GM21576 (cell line): ENCODE data around the gene UBAC1.

ENCODE experiments used
- ATAC-seq: cut with Tn5 transposase; IDR thresholded peaks from one replicate; pipeline ENCODE4 v1.9.1; 2021; ENCODE audit warnings: mild to moderate bottlenecking, moderate library complexity; ENCODE audit not compliant: unreplicated experiment

Gene UBAC1

GRCh38 chr9:135885100-135885853, 75.9 kb downstream of the UBAC1 start:
- ATAC-seq, result no peak

DNA sequence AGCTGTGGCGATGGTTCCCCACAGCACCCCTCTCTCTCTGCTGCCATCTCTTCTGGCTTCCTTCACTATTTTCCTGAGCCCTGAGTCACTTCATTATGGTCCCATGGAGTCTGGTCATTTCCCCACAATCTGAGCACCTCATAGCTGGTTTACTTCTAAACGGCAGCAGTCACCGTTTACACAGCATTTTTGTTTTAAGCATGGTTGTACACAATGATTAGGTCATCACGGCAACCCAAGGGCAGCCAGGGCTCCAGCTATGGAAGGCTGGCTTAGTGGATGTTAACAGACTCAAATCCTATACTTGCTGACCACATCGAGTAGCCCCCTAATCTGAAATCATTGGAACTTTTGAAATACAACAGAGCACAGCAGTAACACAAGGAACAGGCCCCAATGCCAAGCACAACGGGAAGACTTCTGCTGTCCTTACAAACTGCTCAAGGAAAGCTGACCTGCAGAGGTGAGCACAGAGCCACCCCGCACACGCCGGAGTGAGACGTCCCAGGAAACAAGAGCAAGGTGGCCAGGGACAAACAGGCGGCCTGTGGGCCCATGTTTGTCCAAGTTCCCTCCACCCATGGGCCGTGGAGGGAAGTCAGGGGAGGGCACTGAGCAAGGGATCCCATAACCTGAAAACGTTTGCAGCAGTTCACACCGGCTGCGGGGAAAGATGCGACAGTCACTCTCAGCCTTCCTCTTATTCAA, 76.7 kb downstream of the UBAC1 start:
- ATAC-seq, result no peak

DNA sequence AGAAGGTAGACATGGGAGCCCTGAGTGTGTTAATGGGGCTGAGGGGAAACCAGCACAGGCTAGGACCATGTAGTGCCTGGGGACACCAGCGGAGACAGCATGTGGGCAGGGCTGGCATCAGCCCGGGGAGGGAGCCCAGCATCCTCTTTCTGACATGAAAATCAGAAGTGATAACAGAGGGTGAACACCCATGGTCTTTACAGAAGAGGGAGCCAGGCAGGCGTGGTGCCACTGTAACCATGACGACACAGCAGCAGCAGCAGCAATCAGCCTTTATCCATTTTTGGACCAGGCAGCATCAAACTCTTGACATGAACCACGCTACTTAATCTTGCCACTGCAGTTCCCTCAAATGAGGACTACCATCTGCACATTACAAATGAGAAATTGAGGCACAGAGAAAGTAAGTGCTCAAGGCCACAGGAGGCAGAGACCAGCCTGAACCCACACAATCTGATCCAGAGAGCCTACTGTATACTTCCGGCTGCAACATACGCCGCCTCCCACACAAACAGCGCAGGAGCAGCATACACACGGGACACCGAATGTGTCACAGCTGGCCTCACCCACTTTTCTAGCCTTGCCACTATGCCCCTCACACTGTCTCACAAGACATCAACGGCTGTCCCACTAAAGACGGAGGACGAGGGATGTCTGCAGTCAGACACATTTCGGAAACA, 77.6 kb downstream of the UBAC1 start:
- ATAC-seq, result no peak
